SIG-M5 treated with dmso at 0.1 percent for 504 hours (cell line): ENCODE results near the gene ZNF621.
A peak's percentile ranks its signal among the peaks of the same experiment; 100 is the strongest.

Experiments used
- DNase-seq: peaks from one replicate; lab custom pipeline; 2025; ENCODE audit not compliant: unreplicated experiment; lab: John Stamatoyannopoulos, UW

Gene ZNF621

DNA sequence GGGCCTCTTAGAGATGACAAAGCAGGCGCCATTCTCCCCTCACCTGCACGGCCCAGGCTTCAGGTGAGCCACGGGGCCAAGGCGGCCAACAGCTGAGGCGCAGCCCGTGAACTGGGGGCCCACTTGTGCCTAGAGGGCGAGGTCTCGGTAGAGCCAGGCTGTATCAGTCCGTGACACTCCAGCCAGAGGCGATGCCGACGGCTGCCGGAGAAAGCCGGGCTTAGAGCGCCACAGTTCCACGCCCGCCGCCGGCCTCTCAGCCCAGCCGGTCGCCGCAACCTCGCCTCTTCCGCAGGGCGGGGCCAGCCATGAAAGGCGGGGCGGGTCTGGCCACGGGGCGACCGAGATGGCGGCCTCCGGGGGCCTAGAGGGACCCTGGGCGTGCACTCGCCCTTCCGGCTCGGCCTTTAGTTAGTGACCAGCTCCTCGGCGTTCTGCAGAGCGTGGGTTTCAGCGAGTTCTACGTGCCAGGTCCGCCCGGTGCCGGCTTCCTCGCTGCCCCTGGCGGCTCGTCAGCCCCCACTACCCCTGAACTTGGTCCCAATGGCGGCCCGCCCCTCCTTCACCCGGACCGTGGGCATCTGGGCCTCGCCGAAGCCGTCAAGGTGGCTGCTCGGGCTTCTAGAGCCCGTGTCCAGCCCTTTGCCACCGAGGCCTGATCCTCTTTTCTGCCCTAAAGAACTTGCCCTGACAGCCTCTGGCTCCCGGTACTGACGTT is at the start of gene ZNF621:
TSS of gene ZNF621 (plus strand) at position 393 of the 718 bp plus-strand sequence. CDS start 881 bp downstream, outside the sequence.
- DNase-seq: peak; percentile 81

GRCh38 chr3:40476478-40477470 is 48.0 kb upstream of the ZNF621 start, which contains the start of gene ZNF619:
Gene ZNF619, plus strand, starts transcription at chr3:40477122. Its CDS starts 858 bp downstream, at chr3:40477980.
- peak; percentile 75 for DNase-seq

DNA sequence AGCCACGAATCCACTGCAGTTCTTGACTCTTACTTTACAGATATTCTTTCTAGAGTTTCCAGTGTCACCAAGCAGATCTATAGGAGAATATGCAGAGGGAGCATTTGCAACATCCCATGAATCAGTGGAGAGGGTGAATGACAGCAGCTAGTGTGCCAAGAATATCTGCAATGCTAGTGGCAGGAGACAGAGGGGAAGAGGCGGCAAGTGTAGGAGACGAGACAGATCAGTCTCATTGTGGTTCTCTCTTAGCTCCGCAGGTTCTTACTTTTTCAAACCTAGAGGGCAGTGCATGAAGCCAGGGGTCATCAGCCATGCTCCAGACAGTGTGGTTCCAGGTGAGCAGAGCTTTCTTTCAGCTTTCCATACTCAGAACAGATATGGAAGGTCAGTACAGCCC is 47.1 kb upstream of the ZNF621 start:
- DNase-seq: peak; percentile 69

DNA sequence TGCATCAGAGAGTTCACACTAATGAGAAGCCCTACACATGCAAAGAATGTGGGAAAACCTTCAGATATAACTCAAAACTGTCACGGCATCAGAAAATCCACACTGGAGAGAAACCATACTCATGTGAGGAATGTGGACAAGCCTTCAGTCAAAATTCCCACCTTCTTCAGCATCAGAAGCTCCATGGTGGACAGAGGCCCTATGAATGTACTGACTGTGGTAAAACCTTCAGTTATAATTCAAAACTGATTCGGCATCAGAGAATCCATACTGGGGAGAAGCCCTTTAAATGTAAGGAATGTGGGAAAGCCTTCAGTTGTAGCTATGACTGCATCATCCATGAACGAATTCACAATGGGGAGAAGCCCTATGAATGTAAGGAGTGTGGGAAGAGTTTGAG is 37.6 kb upstream of the ZNF621 start:
- no peak for DNase-seq

GRCh38 chr3:40490916-40491315 is 33.8 kb upstream of the ZNF621 start:
- DNase-seq: no peak

DNA sequence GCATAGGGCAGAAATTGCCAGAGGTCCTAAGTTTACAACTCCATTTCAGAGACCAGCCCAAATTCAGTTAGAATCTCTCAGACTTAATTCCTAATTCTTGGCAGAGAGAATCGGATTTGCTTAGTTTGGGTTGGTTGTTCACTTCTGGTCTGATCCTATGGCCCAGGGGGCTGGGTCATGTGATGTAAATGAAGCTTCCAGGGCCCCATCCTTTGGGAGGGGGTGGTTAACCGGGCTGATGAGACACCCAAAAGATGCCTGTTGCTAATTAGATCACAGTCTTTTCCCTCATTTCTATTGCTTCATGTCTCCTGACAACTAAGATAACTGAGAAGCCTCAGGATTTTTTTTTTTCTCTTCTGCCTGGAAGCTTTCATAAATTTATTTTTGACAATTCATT is 30.1 kb upstream of the ZNF621 start:
- DNase-seq: no peak

DNA sequence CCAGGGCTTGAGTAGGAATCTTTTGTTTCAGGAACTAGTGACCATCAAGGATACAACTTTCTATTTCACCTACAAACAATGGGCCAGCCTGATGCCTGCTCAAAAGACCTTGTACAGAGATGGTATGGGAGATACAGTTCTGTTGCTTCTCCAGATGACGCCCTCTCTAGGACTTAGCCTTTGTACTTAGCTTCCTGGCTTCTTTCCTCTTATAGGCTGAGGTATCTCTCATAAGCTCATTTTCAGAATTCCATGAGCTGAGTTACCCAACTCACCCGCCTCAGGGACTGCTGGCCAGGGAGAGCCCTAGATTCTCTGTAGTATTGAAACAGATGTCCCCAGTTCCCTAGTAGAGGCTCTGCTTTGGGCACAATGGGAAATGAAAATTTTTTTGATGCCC is 27.5 kb upstream of the ZNF621 start:
- no peak for DNase-seq

DNA sequence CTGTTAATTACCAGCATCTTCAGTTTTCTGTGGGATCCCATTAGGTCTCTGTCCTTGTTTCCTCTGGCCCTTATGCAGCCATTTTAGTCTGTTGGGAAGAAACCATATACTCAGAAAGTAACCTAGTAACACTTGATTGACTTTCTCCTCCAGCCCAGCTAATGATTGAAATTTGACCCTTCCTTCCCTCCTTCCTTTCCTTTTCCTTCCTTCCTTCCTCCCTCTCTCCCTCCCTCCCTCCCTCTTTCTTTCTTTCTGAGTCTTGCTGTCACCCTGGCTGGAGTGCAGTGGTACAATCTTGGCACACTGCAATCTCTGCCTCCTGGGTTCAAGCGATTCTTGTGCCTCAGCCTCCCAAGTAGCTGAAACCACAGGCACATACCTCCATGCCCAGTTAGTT is 24.8 kb upstream of the ZNF621 start:
- DNase-seq: no peak

GRCh38 chr3:40502034-40502433 is 22.7 kb upstream of the ZNF621 start:
- no peak for DNase-seq

DNA sequence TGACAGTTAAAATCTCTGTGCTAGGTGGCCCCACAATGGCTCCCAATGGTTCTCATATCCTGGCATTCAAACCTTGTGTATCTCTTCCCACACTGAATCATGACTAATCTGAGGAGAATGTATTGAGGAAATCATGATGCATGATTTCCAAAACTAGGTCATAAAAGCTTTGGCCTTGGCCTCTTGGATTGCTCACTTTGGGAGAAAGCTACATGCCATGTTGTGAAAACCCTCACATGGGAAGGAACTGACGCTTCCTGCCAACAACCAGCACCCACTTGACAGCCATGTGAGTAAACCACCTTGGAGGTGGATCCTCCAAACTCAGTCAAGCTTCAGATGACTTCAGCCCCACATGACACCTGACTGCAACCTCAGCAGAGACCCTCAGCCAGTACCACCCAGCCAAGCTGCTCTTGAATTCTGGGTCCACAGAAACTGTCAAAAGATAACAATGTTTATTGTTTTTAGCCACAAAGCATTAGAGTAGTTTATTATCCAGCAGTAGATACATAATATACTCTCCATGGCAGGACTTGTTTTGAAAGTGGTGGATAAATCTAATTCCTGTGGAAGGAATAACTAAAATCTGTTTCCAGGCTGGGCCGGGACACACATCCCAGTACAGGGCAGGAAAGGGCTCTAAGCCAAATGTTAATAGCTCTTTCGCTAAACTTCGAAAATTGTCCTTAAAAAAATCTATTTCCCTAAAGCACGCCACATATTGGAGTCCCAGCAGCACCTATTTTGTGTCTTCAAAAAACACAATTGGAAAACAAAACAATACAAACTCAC is 19.9 kb upstream of the ZNF621 start:
- no peak for DNase-seq

DNA sequence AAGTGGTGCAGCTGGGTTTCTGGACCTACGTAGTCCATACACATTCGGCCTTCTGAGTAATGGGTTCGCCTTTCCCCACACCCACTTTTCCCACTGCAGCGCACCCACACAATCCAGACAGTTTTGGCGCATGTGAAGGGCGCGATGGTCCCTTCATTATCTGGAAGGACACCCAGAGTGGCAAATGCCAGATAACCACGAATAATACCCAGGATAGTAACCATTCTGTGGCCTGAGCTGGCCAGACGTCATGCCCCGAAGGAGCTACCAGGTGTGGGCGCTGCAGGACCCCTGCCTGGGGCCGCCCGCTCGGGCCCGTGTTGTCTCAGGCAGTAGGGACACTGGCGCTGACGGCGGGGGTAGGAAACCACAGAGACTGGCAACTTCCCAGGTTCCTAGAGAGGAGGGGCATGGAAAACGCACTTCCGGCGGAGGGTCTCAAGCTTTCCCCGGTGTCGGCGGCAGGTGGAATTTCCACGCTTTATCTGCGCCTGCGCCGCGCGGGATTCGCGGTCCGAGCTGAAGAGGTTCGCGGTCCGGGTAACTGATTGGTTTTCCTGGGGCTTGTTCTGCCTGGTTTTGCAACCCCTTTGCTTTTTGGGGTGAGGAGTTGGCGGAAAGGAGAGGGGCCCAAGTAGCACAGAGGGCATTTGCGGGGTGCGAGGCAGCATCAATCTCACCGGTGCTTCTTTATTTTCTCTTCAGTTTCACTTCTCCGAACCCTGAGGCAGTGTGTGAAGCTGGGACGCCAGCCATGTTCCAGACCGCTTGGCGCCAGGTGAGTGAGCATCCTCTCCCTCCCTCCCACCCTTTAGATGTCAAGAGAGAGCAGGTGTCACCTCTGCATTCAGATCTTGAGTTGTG is 18.9 kb upstream of the ZNF621 start, which contains the start of gene ZNF620:
TSS of gene ZNF620 (plus strand) at position 441 of the 864 bp plus-strand sequence. CDS start at position 755, 314 bp downstream.
- DNase-seq: peak; percentile 36

- no peak for DNase-seq
These were observed 13.6 kb upstream of the ZNF621 start for GRCh38 chr3:40511031-40511718.

- no peak for DNase-seq
These were observed 8.6 kb upstream of the ZNF621 start for GRCh38 chr3:40516201-40516600.

DNA sequence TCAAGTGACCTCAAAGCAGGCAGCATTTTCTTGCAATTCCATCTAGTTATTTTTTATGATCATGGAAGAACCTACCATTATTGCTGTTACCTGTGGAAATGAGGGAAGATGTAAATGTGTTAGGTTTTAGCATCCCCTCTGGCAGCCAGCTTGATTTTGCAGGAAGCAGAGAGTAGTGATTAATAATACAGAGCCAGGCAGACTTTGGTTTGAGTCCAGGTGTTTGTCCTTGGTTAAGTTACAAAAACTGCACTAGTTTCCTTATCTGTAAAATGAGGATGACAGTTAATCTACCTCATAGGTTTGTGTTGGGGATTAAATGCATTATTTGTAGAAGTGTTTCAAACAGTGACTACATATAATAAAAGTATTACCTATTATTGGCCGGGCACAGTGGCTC is 6.7 kb upstream of the ZNF621 start:
- no peak for DNase-seq

DNA sequence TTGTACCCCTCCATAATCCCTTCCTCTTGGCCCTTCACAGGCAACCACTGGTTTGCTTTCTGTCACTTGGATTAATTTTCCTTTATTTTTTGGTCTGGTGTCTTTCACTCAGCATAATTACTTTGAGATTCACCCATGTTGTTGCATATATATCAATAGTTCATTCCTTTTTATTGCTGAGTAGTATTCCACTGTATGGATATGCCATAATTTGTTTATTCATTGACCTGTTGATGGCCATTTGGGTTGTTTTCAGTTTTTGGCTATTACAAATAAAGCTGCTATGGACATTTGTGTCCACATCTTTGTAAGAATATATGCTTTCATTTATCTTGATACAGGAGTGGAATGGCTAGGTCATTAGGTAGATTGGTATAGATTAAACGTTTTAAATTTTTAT is 5.9 kb upstream of the ZNF621 start:
- no peak for DNase-seq

GRCh38 chr3:40521254-40521653 is 3.5 kb upstream of the ZNF621 start:
- no peak for DNase-seq

- DNase-seq: no peak
These were observed 979 bp upstream of the ZNF621 start for GRCh38 chr3:40523781-40524180.

GRCh38 chr3:40524222-40524567 is 565 bp upstream of the ZNF621 start:
- DNase-seq: no peak

GRCh38 chr3:40528426-40528825 is 3.7 kb downstream of the ZNF621 start:
- no peak for DNase-seq

- DNase-seq: no peak
These were observed 7.5 kb downstream of the ZNF621 start for GRCh38 chr3:40532252-40532651.
